Endothelial cell of umbilical vein (primary cell): ENCODE data around the gene SLFN12L. TPM values are rescaled to one million over a fixed set of nuclear protein-coding genes. Genes with fewer than 3 reads are reported as not detected.

Experiments
- BruUV-seq: library from RNA; stranded (reverse); fragments of 400-500 nt; replicated peaks from 2 replicates; lab custom pipeline; 2021; lab: Mats Ljungman, UMichigan
- CTCF ChIA-PET: fragments of 300-600, 350-600 bp; sonication (Branson Sonifier 250); formaldehyde crosslinking; loops from one replicate; lab custom pipeline; 2021; ENCODE audit warnings: antibody characterized with exemption, inconsistent platforms; lab: Charles Lee
- POLR2A ChIA-PET: fragments of 300-600, 350-600 bp; sonication (Branson Sonifier 250); formaldehyde crosslinking; loops from one replicate; lab custom pipeline; 2021; ENCODE audit warnings: antibody characterized with exemption, inconsistent platforms; lab: Charles Lee
- DNase-seq: peaks from one replicate; pipeline ENCODE4 v3.0.0-alpha.2; 2011; ENCODE audit warnings: low read depth, low spot score
- FAIRE-seq: peaks from 2 replicates; lab custom pipeline; 2011; peaks lifted over from hg19 to GRCh38; lab: Jason Lieb, UNC
- H2AFZ ChIP-seq: 2 replicates; pipeline ENCODE4 v1.6.0; 2012; ENCODE audit warnings: low read depth, low read length, control low read depth, inconsistent platforms
- H3K27ac ChIP-seq: 2 replicates; pipeline ENCODE4 v1.5.1; 2011; ENCODE audit warnings: low read depth, mild to moderate bottlenecking, control low read depth, low read length, moderate library complexity; ENCODE audit not compliant: insufficient read depth
- H3K27me3 ChIP-seq, 2 experiments: 2 replicates each; pipeline versions ENCODE4 v1.6.0 to v1.6.1; 2011; ENCODE audit warnings: low read length in 2 of 2, mixed read lengths in 1 of 2; ENCODE audit not compliant: control insufficient read depth in 2 of 2, insufficient read depth in 2 of 2
- H3K36me3 ChIP-seq, 2 experiments: 2 replicates in 1 of 2; 3 replicates in 1 of 2; pipeline ENCODE4 v1.5.1; 2011; ENCODE audit warnings: low read length in 2 of 2, mild to moderate bottlenecking in 1 of 2, moderate library complexity in 1 of 2; ENCODE audit not compliant: control insufficient read depth in 2 of 2, insufficient read depth in 2 of 2; ENCODE audit errors: extremely low read depth in 1 of 2
- H3K4me1 ChIP-seq: 3 replicates; pipeline ENCODE4 v1.5.1; 2011; ENCODE audit warnings: mild to moderate bottlenecking, low read length; ENCODE audit not compliant: control insufficient read depth, insufficient read depth; ENCODE audit errors: extremely low read depth
- H3K4me2 ChIP-seq: 2 replicates; pipeline ENCODE4 v1.6.1; 2011; ENCODE audit warnings: low read length, control low read depth, mixed read lengths; ENCODE audit not compliant: insufficient read depth
- H3K4me3 ChIP-seq, 3 experiments: fragments of 200-600 bp in 1 of 3; sonication (generic), shearing (Covaris generic) in 1 of 3; replicated peaks in 1 of 3; 2 replicates each; pipeline ENCODE4 v1.5.1; 2011 to 2016; ENCODE audit warnings: control low read depth in 3 of 3, low read length in 3 of 3, mild to moderate bottlenecking in 2 of 3, inconsistent platforms in 1 of 3, low read depth in 1 of 3, moderate library complexity in 1 of 3; ENCODE audit not compliant: insufficient read depth in 1 of 3
- H3K79me2 ChIP-seq: 2 replicates; pipeline ENCODE4 v1.6.0; 2012; ENCODE audit warnings: low read length, inconsistent platforms; ENCODE audit not compliant: control insufficient read depth, insufficient read depth
- H3K9ac ChIP-seq: replicated peaks from 2 replicates; pipeline ENCODE3; 2011; ENCODE audit warnings: low read length, control low read depth; ENCODE audit not compliant: insufficient read depth; ENCODE audit errors: extremely low read depth
- H3K9me1 ChIP-seq: replicated peaks from 3 replicates; pipeline ENCODE4 v1.6.0; 2011; ENCODE audit warnings: mild to moderate bottlenecking, low read length; ENCODE audit not compliant: control insufficient read depth, insufficient read depth; ENCODE audit errors: extremely low read depth
- H3K9me3 ChIP-seq: replicated peaks from 2 replicates; pipeline ENCODE4 v1.5.1; 2012; ENCODE audit warnings: low read length, inconsistent platforms; ENCODE audit not compliant: control insufficient read depth, insufficient read depth
- H4K20me1 ChIP-seq: replicated peaks from 2 replicates; pipeline ENCODE3; 2011; ENCODE audit warnings: mild to moderate bottlenecking, low read length; ENCODE audit not compliant: control insufficient read depth, insufficient read depth; ENCODE audit errors: extremely low read depth
- CTCF ChIP-seq, 2 donors: IDR thresholded peaks; 1 replicate in 1 of 2; 2 replicates in 1 of 2; pipeline ENCODE4 v1.5.1; 2011; ENCODE audit warnings: low read length in 2 of 2, mild to moderate bottlenecking in 2 of 2, moderate library complexity in 2 of 2, control low read depth in 1 of 2, inconsistent platforms in 1 of 2, low read depth in 1 of 2; ENCODE audit not compliant: insufficient read depth in 1 of 2; ENCODE audit errors: extremely low read depth in 1 of 2
- EZH2 ChIP-seq: IDR thresholded peaks from 2 replicates; pipeline ENCODE4 v1.6.1; 2012; ENCODE audit warnings: borderline replicate concordance, low read depth, mild to moderate bottlenecking, moderate library complexity, low read length, inconsistent platforms; ENCODE audit not compliant: severe bottlenecking
- FOS ChIP-seq: IDR thresholded peaks from 2 replicates; pipeline ENCODE4 v1.6.1; 2011; ENCODE audit warnings: mild to moderate bottlenecking, low read length, moderate library complexity, borderline replicate concordance; ENCODE audit not compliant: insufficient read depth
- GATA2 ChIP-seq: IDR thresholded peaks from 2 replicates; pipeline ENCODE4 v1.7.0; 2011; ENCODE audit warnings: low read depth, mild to moderate bottlenecking, moderate library complexity, mixed read lengths, low read length; ENCODE audit not compliant: insufficient read length, insufficient read depth
- JUN ChIP-seq: IDR thresholded peaks from 2 replicates; pipeline ENCODE4 v1.6.1; 2011; ENCODE audit warnings: borderline replicate concordance, low read depth; ENCODE audit not compliant: insufficient read length, insufficient read depth
- MAX ChIP-seq: IDR thresholded peaks from 2 replicates; pipeline ENCODE4 v1.6.1; 2011; ENCODE audit not compliant: insufficient read depth, insufficient read length
- POLR2A ChIP-seq: IDR thresholded peaks from 2 replicates; pipeline ENCODE4 v1.6.1; 2012; ENCODE audit warnings: low read depth, mild to moderate bottlenecking, control low read depth, low read length
- POLR2AphosphoS5 ChIP-seq: IDR thresholded peaks from 2 replicates; pipeline ENCODE4 v1.6.1; 2012; ENCODE audit warnings: low read depth, mild to moderate bottlenecking, control low read depth, low read length, moderate library complexity; ENCODE audit not compliant: insufficient read depth
- dilution Hi-C: fragments of 300-500 bp; cut with MboI; formaldehyde crosslinking; loops from one replicate; pipeline ENCODE4 v1.15.0; 2019; ENCODE audit warnings: low sequenced_read_pairs; ENCODE audit not compliant: extremely low pct_ligation_motif_present
- intact Hi-C: fragments of 100-400 bp; cut with micrococcal nuclease; formaldehyde crosslinking; loops from one replicate; pipeline ENCODE4 v1.10.0; 2022
- polyA plus RNA-seq, 4 experiments: library from polyadenylated mRNA; depleted of rRNA in 3 of 4; stranded (reverse) in 3 of 4; unstranded in 1 of 4; fragments of >200 nt; gene quantifications; 2 replicates each; pipeline versions ENCODE4 v1.2.1 to v1.2.3, GENCODE V29; 2011 to 2012; ENCODE audit warnings: missing spikeins in 1 of 4
- total RNA-seq: library from RNA; stranded (reverse); gene quantifications from 2 replicates; pipeline ENCODE4 v1.2.3, GENCODE V29; 2021

Gene SLFN12L
- total and polyA plus RNA-seq, 2 donors (not counting 3 experiments of a cell fraction or from before 2014, with no cell fraction given): not detected

- Histone ChIP-seq H3K9ac (no peak overlapping the region), H3K4me3 (no peak overlapping the region), H3K4me2 (no peak overlapping the region), H3K4me1 (peaks cover 5% of the 10 kb centered on the region), H2AFZ (no peak overlapping the region), H3K27me3 (peaks cover 85 to 100% of the 10 kb centered on the region in 2 experiments), H3K9me1 (no peaks in the 10 kb centered on the region), H4K20me1 (no peaks in the 10 kb centered on the region), H3K36me3 (no peaks in the 10 kb centered on the region), H3K27ac (no peak overlapping the region), H3K79me2 (no peaks in the 10 kb centered on the region), H3K9me3 (no peaks in the 10 kb centered on the region)
- dilution Hi-C loops: no loop called here
- DNase-seq: no peak
- CTCF ChIA-PET: interaction anchor here (0.9 to 1.4 kb wide), 2 partner anchors 10 to 50 kb away, joined by 4 read pairs; no protein-coding TSS in a partner anchor
- BruUV-seq: no TSS peak
- intact Hi-C loops: no loop called here
- no peak for FAIRE-seq
- TF ChIP-seq FOS (no peak), POLR2AphosphoS5 (no peak), CTCF (IDR thresholded peaks at IDR 0.05; ENCODE audit: extremely low read depth in 1 of 2, insufficient read depth in 1 of 2, low read depth in 1 of 2, low read length in 2 of 2) (no peak), POLR2A (no peak), JUN (no peak), MAX (no peak), GATA2 (no peak), EZH2 (no peak)
- POLR2A ChIA-PET: no interaction called here
Measured at GRCh38 chr17:35488991-35489390, 48.5 kb downstream of the SLFN12L start.
